CD4-positive, CD25-positive, alpha-beta regulatory T cell (primary cell): ENCODE results near the gene SUMO3. TPM values are rescaled to one million over a fixed set of nuclear protein-coding genes. Genes with fewer than 3 reads are reported as not detected.

Source experiments
- ATAC-seq, 2 donors: fragments of 150-1000 bp; cut with Tn5 transposase; one replicate each; pipeline ENCODE4 v1.10.0; 2021; ENCODE audit warnings: low read depth in 2 of 2, moderate number of reproducible peaks in 2 of 2, moderate library complexity in 1 of 2
- DNase-seq, 3 donors: peaks; one replicate each; pipeline versions ENCODE4 v3.0.0 to v3.0.0-alpha.2; 2012 to 2022; ENCODE audit warnings: mixed read lengths in 1 of 3
- H3K27ac ChIP-seq: one replicate; pipeline ENCODE4 v1.7.0; 2013; ENCODE audit warnings: mild to moderate bottlenecking, low read length; ENCODE audit not compliant: insufficient read depth, poor library complexity, severe bottlenecking
- H3K27me3 ChIP-seq: one replicate; pipeline ENCODE4 v1.7.0; 2013; ENCODE audit warnings: low read length; ENCODE audit not compliant: control insufficient read depth, insufficient read depth
- H3K36me3 ChIP-seq: one replicate; pipeline ENCODE4 v1.7.0; 2013; ENCODE audit warnings: mild to moderate bottlenecking, low read length, moderate library complexity; ENCODE audit not compliant: control insufficient read depth, insufficient read depth
- H3K4me1 ChIP-seq: 2 replicates; pipeline ENCODE4 v1.7.0; 2013; ENCODE audit warnings: mild to moderate bottlenecking, low read length; ENCODE audit not compliant: insufficient read depth, control insufficient read depth, poor library complexity, severe bottlenecking
- H3K4me3 ChIP-seq: one replicate; pipeline ENCODE4 v1.7.0; 2013; ENCODE audit warnings: low read depth, mild to moderate bottlenecking, low read length, moderate library complexity
- H3K9me3 ChIP-seq, 2 experiments: 1 replicate in 1 of 2; 2 replicates in 1 of 2; pipeline ENCODE4 v1.7.0; 2013; ENCODE audit warnings: low read length in 2 of 2, mild to moderate bottlenecking in 1 of 2, moderate library complexity in 1 of 2; ENCODE audit not compliant: control insufficient read depth in 2 of 2
- H3K27ac Mint-ChIP-seq, 3 donors: one replicate each; pipeline ENCODE4 v1.8.0; 2020 to 2022; ENCODE audit warnings: mild to moderate bottlenecking in 3 of 3, mixed read lengths in 3 of 3, moderate library complexity in 2 of 3
- H3K27me3 Mint-ChIP-seq: one replicate; pipeline ENCODE4 v1.8.0; 2022; ENCODE audit warnings: mild to moderate bottlenecking, mixed read lengths
- H3K36me3 Mint-ChIP-seq: one replicate; pipeline ENCODE4 v1.8.0; 2020; ENCODE audit warnings: mixed read lengths
- H3K4me1 Mint-ChIP-seq, 4 donors: one replicate each; pipeline ENCODE4 v1.8.0; 2020 to 2022; ENCODE audit warnings: mixed read lengths in 4 of 4, mild to moderate bottlenecking in 1 of 4
- H3K4me3 Mint-ChIP-seq, 4 donors: one replicate each; pipeline ENCODE4 v1.8.0; 2020 to 2022; ENCODE audit warnings: mild to moderate bottlenecking in 4 of 4, mixed read lengths in 4 of 4, moderate library complexity in 3 of 4
- H3K9me3 Mint-ChIP-seq, 7 donors: one replicate each; pipeline ENCODE4 v1.8.0; 2020 to 2022; ENCODE audit warnings: mixed read lengths in 7 of 7, mild to moderate bottlenecking in 3 of 7, moderate library complexity in 2 of 7
- polyA plus RNA-seq, 4 donors: library from polyadenylated mRNA; unstranded; fragments of 300-500 nt; fragmentation: Illumina TruSeq; gene quantifications; one replicate each; pipeline ENCODE4 v1.2.3, GENCODE V29; 2021
- total RNA-seq: library from RNA; stranded (reverse); gene quantifications from one replicate; pipeline ENCODE4 v1.2.3, GENCODE V29; 2022

Gene SUMO3
- total and polyA plus RNA-seq, 5 donors from 2014 or later: 65.8 to 88.9 (median 79.5) TPM

GRCh38 chr21:44803651-44804050, 14.2 kb downstream of the SUMO3 start:
- Histone ChIP-seq H3K9me3 (no peaks in the 10 kb centered on the region), H3K36me3 (peaks cover 32% of the 10 kb centered on the region), H3K4me1 (peaks cover 30% of the 10 kb centered on the region), H3K27ac (no peak overlapping the region), H3K4me3 (no peak overlapping the region), H3K27me3 (no peaks in the 10 kb centered on the region)
- H3K9me3 Mint-ChIP-seq: no peaks in the 10 kb centered on the region
- ATAC-seq (no peak), DNase-seq (no peak)
- H3K36me3 Mint-ChIP-seq: peaks cover 20% of the 10 kb centered on the region
- peaks cover 9 to 39% (median 31%) of the 10 kb centered on the region in 4 donors for H3K4me1 Mint-ChIP-seq
- no peaks in the 10 kb centered on the region for H3K27me3 Mint-ChIP-seq
- H3K4me3 Mint-ChIP-seq: peak overlapping the region; percentile 88 to 93 (median 92)
- no peak overlapping the region for H3K27ac Mint-ChIP-seq

GRCh38 chr21:44802396-44803153, 15.3 kb downstream of the SUMO3 start:
- Histone ChIP-seq H3K27ac (peak overlapping the region; percentile 74), H3K9me3 (no peaks in the 10 kb centered on the region), H3K4me3 (peak overlapping the region; percentile 55), H3K36me3 (peaks cover 32% of the 10 kb centered on the region), H3K4me1 (peaks cover 30% of the 10 kb centered on the region), H3K27me3 (no peaks in the 10 kb centered on the region)
- H3K9me3 Mint-ChIP-seq: no peaks in the 10 kb centered on the region
- H3K4me3 Mint-ChIP-seq: peak overlapping the region; percentile 88 to 93 (median 92)
- DNase-seq (no peak), ATAC-seq (no peak)
- H3K27ac Mint-ChIP-seq: peak overlapping the region; percentile 63 to 88 (median 87)
- peaks cover 20% of the 10 kb centered on the region for H3K36me3 Mint-ChIP-seq
- peaks cover 11 to 48% (median 37%) of the 10 kb centered on the region in 4 donors for H3K4me1 Mint-ChIP-seq
- H3K27me3 Mint-ChIP-seq: no peaks in the 10 kb centered on the region

DNA sequence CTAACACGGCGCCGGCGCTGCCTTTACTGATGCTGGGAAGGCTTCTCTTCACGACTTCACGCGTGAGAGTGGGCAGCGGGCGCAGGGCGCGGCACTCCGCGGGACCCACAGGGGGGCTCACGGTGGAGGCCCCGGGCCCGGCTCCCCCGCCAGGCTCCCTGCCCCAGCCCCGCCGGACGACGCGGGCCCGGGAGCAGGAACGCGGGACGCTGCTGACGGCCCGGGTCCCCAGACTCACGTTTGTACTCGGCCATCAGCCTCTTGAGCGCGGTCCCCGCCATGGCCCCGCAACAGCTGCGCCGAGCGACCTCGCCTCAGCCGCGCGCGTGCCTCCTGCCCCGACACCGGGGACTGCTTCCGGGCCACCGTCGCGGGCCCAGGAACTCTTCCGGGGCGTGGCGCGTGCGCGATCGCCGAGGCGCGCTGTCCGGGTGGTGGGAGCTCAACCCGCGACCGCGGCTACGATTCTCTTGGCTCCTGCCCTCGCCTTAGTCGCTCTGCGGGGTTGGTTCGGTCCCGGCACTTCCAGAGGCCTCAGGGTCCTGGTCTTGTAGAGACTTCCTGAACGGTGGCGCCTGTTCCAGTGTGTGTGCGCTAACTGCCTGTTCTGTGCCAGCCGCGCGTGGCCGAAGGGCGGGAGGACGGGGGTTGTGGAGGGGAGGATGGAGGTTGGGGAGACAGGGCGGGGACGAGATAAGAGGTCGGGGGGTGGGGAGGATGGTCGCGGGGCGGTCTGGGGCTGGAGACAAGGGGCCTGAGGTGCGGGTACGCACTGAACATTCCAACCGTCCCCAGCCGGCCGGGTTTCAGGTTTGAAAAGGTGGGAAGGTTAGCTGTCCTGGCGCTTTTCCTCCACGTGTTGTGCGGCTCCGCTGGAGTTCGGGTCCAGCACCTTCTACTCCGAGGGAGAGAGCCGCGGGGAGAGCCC, 16.1 kb downstream of the SUMO3 start, which contains the start of gene UBE2G2:
Gene UBE2G2, minus strand, starts transcription at position 353 of the 928 bp plus-strand sequence. Its CDS starts 72 bp downstream, at position 281.
- H3K4me1 ChIP-seq: peaks cover 30% of the 10 kb centered on the region
- peaks cover 16% of the 10 kb centered on the region for H3K36me3 Mint-ChIP-seq
- peaks cover 25% of the 10 kb centered on the region for H3K36me3 ChIP-seq
- H3K9me3 Mint-ChIP-seq: no peaks in the 10 kb centered on the region
- H3K27ac Mint-ChIP-seq: peak within 1 kb of the TSS; percentile 93 to 97 (median 93)
- no peaks in the 10 kb centered on the region for H3K27me3 Mint-ChIP-seq
- H3K4me3 Mint-ChIP-seq: peak within 1 kb of the TSS; percentile 94 to 98 (median 98)
- DNase-seq (peak; percentile 78 to 89 (median 87)), ATAC-seq (peak; percentile 91 to 92)
- peaks cover 15 to 53% (median 39%) of the 10 kb centered on the region in 4 donors for H3K4me1 Mint-ChIP-seq
- peak within 1 kb of the TSS; percentile 74 for H3K27ac ChIP-seq
- H3K9me3 ChIP-seq: no peaks in the 10 kb centered on the region
- H3K4me3 ChIP-seq: peak within 1 kb of the TSS; percentile 85
- no peaks in the 10 kb centered on the region for H3K27me3 ChIP-seq

- peaks cover 21% of the 10 kb centered on the region for H3K36me3 Mint-ChIP-seq
- peak; percentile 53 to 61 for ATAC-seq
- peak overlapping the region; percentile 74 for H3K27ac ChIP-seq
Measured at GRCh38 chr21:44800971-44801467, 16.8 kb downstream of the SUMO3 start.

DNA sequence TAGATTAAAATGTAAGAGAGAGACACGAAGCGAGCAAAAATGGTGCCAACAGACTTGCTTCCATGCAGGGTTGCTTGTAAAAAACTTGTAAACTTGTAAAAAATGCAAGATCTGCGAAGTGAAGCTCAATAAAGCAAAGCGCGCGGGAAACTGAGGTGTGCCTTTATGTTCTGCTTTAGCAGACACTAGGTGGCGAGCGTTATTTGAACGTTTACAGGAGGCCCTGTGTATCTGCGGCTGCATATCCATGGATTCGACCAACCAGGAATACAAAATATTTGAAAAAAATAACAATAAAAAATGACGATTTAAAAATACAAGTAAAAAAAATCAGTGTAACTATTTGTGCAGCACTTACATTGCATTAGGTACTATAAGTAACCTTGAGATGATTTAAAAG, 17.8 kb downstream of the SUMO3 start:
- Histone ChIP-seq H3K27ac (no peak overlapping the region), H3K4me1 (peaks cover 30% of the 10 kb centered on the region), H3K9me3 (no peaks in the 10 kb centered on the region), H3K4me3 (peak overlapping the region; percentile 85), H3K36me3 (peaks cover 18% of the 10 kb centered on the region), H3K27me3 (no peaks in the 10 kb centered on the region)
- peaks cover 16 to 67% (median 47%) of the 10 kb centered on the region in 4 donors for H3K4me1 Mint-ChIP-seq
- no peaks in the 10 kb centered on the region for H3K27me3 Mint-ChIP-seq
- peaks cover 22% of the 10 kb centered on the region for H3K36me3 Mint-ChIP-seq
- DNase-seq: peak in 1 of 3 donors; percentile 41
- peak overlapping the region; percentile 94 to 98 (median 98) for H3K4me3 Mint-ChIP-seq
- no peaks in the 10 kb centered on the region for H3K9me3 Mint-ChIP-seq
- H3K27ac Mint-ChIP-seq: peak overlapping the region; percentile 16 to 93 (median 60)
- no peak for ATAC-seq

More at GRCh38 chr21:44800971-44801467, 16.8 kb downstream of the SUMO3 start:
- Mint-ChIP-seq H3K4me1 (peaks cover 16 to 61% (median 44%) of the 10 kb centered on the region in 4 donors), H3K4me3 (peak overlapping the region; percentile 94 to 98 (median 98)), H3K27me3 (no peaks in the 10 kb centered on the region), H3K27ac (peak overlapping the region; percentile 93 to 97 (median 93)), H3K9me3 (no peaks in the 10 kb centered on the region)
- Histone ChIP-seq H3K9me3 (no peaks in the 10 kb centered on the region), H3K4me3 (peak overlapping the region; percentile 85), H3K36me3 (peaks cover 22% of the 10 kb centered on the region), H3K27me3 (no peaks in the 10 kb centered on the region), H3K4me1 (peaks cover 30% of the 10 kb centered on the region)
- DNase-seq: peak in 2 of 3 donors; percentile 42 to 67

- peaks cover 30% of the 10 kb centered on the region for H3K4me1 ChIP-seq
- ATAC-seq: no peak
- no peak overlapping the region for H3K27ac ChIP-seq
- no peaks in the 10 kb centered on the region for H3K27me3 ChIP-seq
- Mint-ChIP-seq H3K27ac (peak overlapping the region in 2 of 3 donors; percentile 16 to 93), H3K4me3 (peak overlapping the region; percentile 94 to 98 (median 98)), H3K9me3 (no peaks in the 10 kb centered on the region), H3K4me1 (peaks cover 16 to 68% (median 47%) of the 10 kb centered on the region in 4 donors), H3K36me3 (peaks cover 22% of the 10 kb centered on the region), H3K27me3 (no peaks in the 10 kb centered on the region)
- no peak for DNase-seq
- no peaks in the 10 kb centered on the region for H3K9me3 ChIP-seq
- H3K36me3 ChIP-seq: peaks cover 13% of the 10 kb centered on the region
- no peak overlapping the region for H3K4me3 ChIP-seq
Measured at GRCh38 chr21:44799646-44800045, 18.2 kb downstream of the SUMO3 start.

DNA sequence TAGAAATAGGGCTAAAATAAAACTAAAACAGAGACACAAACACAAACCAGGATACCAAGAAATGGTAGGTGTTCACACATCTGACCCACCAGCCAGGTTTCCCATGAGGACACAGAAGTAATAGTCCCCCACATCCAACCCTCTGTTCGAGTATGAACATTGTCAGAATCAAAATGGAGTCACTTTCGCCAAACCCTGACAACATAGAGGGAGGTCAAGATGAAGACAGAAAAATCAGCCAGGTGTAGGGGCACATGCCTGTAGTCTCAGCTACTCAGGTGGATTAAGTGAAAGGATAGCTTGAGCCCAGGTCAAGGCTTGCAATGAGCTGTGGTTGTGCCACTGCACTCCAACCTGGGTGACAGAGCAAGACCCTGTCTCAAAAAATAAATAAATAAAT, 20.1 kb downstream of the SUMO3 start:
- Mint-ChIP-seq H3K36me3 (peaks cover 25% of the 10 kb centered on the region), H3K4me1 (peaks cover 26 to 76% (median 51%) of the 10 kb centered on the region in 4 donors), H3K9me3 (no peaks in the 10 kb centered on the region), H3K27ac (no peak overlapping the region), H3K27me3 (no peaks in the 10 kb centered on the region), H3K4me3 (no peak overlapping the region)
- Histone ChIP-seq H3K4me1 (peaks cover 34% of the 10 kb centered on the region), H3K36me3 (peaks cover 13% of the 10 kb centered on the region), H3K27me3 (no peaks in the 10 kb centered on the region), H3K9me3 (no peaks in the 10 kb centered on the region), H3K4me3 (no peak overlapping the region), H3K27ac (no peak overlapping the region)
- DNase-seq (no peak), ATAC-seq (no peak)
